HG02588 (cell line): Measurements from ENCODE around the gene SMURF2.
"Not testable (repeated sequence)": the region's sequence is repeated elsewhere in the genome, so short reads cannot be mapped to it uniquely, and the experiment has no call there.

Source experiments
- ATAC-seq: cut with Tn5 transposase; IDR thresholded peaks from one replicate; pipeline ENCODE4 v1.9.1; 2021; ENCODE audit warnings: mild to moderate bottlenecking, moderate library complexity; ENCODE audit not compliant: unreplicated experiment

SMURF2 gene

DNA sequence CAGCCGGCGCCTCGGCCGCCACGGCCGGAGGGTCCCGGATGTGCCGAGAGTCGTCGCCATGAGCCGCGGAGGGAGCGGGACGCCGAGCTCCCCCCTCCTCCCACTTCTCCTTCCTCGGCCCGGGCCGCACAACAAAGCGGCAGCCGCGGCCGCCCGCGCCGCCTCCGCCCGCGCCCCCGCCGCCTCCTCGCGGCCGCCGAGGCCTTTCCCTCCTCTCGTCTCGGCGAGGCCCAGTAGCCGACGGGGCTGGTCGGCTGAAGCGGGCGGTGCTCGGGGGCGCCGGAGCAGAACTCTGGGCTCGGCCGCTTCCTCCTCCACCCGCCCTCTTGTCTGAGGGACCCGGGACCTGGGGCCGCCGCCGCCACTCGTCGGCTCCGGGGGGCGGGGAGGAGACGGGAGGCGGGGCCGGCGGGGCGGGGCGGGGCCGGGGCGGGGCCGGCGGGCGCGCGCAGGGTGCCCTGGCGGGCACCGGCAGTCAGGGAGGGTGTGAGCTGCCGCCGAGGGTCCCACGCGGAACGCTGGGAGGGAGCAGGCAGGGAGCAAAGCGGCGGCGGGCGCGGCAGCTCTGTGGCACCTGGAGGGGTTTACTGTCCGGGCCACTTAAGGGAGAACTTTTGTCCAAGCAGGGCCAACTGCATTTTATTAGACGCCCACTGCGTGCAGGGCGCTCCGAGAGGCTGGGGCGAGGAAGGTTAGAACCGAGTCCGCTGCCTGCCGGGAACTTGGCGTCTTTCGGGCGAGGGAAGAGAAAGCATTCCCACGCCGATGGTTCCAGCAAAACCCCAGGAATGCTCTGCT, at the start of gene SMURF2:
Gene SMURF2, minus strand, starts transcription at position 332 of the 798 bp plus-strand sequence. CDS start 427 bp downstream, outside the sequence.
- peak; percentile 83 for ATAC-seq

DNA sequence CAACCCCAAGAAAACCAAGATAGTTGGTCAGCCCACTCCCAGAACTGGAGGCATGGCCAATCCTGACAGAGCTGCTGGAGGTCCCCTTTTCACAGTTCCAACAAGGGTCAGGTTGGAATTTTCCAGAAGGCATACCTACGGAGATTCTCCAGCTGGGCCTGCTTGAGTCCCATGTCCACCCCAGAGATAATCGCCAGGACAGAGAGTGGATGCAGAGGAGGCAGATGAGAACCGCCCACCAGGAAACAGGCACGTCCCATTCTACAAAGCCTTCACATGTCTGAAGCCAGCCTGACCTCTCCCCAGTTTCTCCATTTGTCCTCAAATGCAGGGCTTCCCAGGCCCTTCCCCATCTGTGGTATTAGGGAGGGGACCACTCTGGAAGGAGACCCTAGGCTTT, 47.4 kb upstream of the SMURF2 start:
- no peak for ATAC-seq

DNA sequence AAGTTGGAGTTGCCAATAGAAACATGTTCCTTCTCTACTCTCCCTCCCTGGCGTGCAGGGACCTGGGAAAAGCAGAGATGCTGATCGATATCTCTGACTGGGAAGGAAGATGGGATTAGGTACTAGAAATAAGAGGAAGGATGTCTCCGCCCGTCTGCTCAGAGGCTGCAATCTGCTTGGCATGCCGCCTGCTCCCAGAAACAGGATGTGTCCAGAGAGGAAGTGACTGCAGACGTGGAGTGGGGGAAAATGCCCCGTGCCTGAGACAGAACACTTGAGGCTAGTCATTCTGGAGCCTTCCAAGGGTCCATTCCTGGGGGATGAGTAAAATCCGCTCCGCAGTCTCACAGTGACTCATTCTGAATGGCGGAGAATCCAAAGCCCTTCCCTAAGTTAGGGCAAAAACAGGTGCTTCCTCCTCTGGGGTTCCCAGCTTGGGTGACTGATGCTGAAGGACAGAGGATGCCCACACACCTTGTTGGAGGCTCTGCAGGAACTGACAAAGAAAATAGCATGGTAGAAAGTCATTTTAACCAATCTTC, 45.0 kb upstream of the SMURF2 start:
- no peak for ATAC-seq

DNA sequence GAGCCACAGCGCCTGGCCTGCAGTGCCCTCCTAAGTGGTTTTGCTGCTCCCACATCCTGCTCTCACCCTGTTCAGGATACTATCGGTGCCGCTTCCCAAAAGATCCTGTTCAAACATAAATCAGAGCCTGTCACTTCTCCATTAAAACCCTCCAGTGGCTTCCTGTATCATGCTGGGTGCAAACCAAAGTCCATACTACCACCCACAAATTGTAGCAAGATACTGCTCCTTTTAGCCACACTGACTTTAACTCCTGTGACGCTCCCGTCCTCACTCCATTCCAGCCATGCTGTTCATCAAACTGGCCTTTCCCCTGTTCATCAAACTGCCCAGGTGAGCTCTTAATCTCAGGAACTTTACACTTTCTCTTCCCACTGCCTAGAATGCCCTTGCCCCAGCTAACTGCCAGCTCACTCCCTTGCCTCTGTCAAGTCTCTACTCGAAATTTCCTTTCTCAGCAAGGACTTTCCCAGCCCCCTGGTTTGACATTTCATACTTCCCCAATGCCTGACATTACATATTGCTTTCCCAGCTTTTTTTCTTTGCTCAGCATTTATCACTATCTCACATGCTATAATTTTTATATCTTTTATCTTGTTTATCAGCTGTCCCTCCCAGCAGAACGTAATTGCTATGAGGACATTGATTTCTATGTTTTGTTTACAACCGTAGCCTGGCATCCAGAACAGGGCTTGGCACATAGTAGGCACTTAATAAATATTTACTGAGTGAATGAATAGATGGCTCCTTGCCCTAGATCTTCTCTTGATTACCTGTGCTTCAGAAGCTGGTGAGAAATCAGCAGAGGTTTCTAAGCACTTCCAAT, 44.3 kb upstream of the SMURF2 start:
- no peak for ATAC-seq

DNA sequence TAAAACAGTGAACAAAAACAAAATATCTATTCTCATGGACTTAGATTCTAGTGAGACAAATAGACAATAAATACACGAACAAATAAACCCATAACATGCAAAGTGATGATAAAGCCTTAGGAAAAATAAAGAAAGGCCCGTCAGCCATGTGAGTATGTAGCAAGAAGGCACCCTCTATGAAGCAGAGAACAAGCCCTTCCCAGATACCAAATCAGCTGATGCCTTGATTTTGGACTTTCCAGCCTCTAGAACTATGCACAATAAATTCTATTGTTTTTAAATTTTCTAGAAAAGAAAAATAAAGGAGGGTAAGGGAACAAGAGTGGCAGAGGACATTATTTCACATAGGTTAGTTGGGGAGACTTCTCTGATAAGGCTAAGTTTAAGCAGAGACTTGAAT, 40.7 kb upstream of the SMURF2 start:
- no peak for ATAC-seq

DNA sequence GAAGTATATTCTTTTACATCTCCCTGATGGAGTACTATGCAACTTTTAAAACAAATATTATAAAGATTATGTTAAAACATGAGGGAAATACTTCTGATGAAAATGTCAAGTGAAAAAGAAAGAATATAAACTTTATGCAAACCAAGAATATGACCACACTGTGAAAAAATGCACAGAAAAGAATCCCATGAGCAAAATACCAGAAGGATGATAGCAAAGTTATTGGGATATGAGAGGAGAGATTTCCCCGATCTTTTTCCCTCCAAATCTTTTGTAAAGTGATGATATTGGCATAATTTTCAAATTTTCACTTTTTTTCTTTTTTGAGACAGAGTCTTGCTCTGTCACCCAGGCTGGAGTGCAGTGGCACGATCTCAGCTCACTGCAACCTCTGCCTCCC, 36.6 kb upstream of the SMURF2 start:
- ATAC-seq: no peak

DNA sequence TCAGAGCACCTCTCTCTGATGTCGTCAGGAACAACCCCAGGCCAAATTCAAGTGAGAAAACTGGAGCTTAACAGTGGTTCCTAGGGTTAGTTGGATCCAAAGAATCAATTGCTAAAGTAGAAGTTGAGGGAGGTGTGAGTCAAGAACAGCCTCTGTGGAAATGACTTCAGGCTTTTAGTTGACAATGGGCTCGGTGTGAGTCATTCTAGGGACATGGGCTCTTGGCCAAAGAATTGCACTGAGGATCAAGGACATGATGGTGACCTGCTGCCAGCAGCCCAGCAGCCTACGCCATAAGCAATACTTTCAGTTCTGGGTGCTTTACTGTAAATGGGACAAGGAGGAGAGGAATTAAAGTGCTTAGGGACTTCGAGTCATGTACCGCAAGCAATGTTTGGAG, 32.1 kb upstream of the SMURF2 start:
- ATAC-seq: no peak

DNA sequence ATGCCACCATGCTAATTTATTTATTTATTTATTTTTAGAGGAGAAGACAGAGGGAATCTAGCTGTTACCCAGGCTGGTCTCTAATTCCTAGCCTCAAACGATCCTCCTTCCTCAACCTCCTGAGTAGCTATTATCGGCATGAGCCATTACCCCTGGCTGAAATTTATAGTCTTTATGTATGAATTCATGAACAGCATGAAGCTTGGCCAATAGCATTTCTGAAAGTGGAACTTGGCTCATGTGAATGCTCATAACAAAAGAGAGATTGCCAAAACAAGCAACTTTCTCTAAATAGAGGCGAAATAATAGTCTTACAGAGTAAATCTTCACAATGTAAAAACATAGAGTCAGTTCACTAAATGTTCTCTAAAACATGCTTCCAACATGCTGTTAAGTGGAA, 30.1 kb upstream of the SMURF2 start:
- ATAC-seq: no peak

DNA sequence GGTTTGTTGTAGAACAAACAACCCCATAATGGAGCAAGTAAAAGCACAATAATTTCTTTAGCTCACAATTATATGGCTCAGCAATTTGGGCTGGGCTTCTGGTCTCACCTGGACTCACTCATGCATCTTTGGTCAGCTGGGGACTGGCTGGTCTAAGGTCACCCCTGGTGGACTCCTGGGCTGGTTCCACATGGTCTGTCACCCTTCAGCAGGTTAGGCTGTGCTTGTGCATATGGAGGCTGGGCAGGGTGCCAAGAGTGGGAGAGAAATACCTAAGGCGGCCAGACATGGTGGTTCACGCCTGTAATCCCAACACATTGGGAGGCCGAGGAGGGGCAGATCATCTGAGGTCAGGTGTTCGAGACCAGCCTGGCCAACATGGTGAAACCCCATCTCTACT, 27.0 kb upstream of the SMURF2 start:
- ATAC-seq: no peak

DNA sequence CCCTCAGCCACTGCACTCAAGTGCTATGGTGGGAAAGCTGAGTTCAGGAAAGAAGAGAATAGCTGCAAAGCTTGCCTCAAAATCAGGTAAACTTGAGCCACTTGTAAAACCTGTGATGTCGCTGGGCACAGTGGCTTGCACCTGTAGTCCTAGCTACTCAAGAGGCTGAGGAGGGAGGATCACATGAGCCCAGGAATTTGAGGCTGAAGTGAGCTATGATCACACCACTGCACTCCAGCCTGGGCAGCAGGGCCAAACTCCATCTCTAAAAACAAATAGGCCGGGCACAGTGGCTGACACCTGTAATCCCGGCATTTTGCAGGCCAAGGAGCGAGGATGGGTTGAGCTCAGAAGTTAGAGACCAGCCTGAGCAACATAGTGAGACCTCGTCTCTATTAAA, 26.4 kb upstream of the SMURF2 start:
- ATAC-seq: no peak

DNA sequence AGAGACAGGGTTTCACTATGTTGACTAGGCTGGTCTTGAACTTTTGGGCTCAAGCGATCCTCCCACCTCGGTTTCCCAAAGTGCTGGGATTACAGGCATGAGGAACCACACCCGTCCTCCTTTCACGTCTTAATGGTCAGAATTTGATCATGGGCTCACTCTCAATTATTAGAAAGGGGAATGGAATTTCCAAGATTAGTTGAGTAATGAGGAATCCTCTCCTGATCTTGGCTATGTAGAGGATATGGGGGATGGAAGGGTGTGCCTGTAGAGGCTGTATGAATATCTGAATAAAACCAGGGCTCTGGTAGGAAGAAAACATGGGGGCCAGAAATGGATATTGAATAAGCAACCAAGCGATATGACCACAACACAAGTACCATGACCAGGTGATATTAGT, 25.9 kb upstream of the SMURF2 start:
- ATAC-seq: no peak

DNA sequence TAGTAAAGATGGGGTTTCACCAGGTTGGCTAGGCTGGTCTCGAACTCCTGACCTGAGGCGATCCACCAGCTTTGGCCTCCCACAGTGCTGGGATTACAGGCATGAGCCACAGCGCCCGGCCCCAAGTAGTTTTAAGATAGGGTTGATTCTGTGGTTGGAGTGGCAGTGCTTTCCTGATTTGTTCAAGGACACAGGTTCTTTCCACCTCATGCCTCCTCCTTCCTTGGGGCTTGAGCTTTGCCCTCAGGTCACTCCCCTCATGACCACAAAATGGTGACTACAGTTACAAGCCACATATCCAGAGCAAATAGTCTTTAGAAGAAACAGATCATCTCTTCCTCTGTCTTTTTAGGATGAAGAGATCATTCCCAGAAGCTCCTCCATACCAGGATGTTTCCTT, 25.3 kb upstream of the SMURF2 start:
- no peak for ATAC-seq

DNA sequence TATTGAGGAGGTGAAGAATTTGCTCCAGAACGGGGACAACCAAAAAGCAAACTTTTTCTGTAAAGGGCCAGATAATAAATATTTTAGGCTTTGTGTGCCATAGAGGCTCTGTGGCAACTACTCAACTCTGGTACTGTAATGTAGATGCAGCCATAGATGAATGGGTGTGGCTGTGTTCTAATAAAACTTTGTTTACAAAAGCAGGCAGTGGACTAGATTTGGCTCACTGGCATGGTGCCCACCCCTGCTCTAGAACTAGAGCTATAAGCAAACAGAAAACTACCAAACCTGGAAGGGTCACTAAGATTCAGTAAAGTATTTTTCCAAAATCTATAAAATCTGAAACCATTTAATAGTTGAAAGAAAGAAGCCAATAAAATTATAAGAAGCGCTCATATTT, 24.6 kb upstream of the SMURF2 start:
- ATAC-seq: no peak

DNA sequence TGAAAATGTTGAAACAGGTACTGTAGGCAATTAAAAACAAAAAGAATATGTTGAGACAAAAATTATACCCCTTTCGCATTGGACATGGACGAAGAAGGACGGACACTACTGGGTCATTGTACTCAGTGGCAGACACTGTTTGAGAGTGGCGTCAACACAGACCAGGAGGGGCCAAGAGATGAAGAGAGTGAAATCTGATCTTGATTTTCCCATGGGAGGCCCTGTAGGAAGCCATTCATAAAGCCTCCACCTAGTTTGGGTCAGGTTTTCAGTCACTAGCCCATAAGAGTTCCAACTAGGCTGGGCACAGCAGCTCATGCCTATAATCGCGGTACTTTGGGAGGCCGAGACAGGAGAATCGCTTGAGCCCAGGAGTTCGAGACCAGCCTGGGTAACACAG, 23.6 kb upstream of the SMURF2 start:
- ATAC-seq: no peak

DNA sequence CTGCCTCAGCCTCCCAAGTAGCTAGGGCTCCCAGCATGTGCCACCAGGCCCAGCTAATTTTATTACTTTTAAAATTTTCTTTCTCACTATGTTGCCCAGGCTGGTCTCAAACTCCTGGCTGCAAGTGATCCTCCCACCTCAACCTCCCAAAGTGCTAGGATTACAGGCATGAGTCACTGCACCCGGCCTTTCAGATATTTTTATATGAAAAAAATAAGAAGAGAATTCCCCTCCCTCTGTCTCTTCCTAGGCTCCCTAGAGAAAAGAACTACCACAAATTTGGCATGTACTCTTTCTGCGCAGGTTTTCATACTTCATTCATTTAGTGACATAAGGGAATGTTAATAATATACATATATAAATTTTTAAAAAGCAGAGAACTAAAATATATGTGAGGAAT, 21.7 kb upstream of the SMURF2 start:
- ATAC-seq: no peak

DNA sequence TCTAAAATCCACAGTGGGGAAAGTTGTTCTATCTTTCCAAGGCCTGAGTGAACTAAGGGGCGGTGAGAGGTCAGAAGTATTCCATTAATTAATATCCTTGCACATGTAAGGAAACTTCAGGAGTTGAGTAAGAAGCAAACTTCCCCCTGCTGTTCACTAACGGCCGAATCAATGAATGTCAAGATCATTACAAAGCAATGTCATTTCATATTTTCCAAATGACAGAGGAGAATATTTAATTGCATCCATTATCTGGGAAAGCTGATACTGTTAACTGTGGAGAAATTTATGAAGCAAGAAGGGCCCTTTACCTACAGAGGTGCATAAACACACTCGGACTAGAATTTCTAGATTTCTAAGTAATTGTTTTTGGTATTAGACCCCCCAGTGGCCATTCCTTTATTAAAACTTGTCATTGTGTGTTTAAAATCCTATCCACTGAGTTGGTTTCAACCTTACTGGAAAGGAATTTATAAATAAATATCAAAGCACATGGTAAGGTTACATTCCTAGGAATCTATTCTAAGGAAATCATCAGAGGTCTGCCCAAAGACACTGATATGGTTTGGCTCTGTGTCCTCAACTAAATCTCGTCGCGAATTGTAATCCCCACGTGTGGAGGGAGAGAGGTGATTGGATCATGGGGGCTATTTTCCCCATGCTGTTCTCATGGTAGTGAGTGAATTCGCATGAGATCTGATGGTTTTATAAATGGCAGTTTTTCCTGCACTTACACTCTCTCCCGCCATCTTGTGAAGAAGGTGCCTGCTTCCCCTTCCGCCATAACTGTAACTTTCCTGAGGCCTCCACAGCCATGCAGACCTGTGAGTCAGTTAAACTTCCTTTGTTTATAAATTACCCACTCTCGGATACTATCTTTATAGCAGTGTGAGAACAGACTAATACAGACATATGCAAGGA, 20.4 kb upstream of the SMURF2 start:
- ATAC-seq: no peak

DNA sequence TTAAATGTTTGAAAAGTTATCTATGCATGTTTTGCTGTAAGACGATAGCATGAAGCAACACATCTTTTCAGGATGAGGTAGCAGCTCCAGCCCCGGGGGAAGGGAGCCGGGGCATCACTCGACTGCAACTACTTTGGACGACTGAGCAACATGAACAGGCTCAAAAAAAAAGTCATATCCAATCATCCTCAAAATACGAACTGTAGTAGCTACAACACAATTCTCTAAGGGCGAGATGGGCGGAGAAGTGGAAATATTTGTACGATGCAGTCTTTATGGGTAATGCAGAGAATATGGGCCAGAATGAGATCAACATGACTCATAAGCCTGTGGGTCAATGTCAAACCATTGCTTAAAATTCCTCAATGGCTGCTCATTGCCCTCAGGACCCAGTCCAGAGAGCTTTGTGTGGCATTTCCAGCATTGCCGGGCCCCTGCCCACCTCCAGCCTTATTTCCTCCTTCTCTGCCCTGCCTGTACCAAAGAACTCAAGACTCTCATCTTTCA, 17.7 kb upstream of the SMURF2 start:
- ATAC-seq: no peak

DNA sequence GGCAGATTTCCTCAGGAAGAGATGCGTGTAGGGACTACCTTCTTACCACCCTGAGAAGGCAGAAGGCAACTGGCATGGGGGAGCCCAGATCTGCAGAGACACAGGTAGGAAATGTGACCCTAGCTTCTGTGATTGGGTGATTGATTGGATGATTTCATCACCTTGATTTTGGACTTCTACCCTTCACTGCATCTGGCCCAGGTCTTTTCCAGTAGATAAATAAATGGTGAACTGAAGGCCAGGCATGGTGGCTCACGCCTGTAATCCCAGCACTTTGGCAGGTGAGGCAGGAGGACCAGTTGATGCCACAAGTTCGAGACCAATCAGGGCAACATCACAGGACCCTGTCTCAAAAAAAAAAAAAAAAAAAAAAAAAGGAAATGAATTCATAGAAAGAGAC, 14.7 kb upstream of the SMURF2 start:
- no peak for ATAC-seq

DNA sequence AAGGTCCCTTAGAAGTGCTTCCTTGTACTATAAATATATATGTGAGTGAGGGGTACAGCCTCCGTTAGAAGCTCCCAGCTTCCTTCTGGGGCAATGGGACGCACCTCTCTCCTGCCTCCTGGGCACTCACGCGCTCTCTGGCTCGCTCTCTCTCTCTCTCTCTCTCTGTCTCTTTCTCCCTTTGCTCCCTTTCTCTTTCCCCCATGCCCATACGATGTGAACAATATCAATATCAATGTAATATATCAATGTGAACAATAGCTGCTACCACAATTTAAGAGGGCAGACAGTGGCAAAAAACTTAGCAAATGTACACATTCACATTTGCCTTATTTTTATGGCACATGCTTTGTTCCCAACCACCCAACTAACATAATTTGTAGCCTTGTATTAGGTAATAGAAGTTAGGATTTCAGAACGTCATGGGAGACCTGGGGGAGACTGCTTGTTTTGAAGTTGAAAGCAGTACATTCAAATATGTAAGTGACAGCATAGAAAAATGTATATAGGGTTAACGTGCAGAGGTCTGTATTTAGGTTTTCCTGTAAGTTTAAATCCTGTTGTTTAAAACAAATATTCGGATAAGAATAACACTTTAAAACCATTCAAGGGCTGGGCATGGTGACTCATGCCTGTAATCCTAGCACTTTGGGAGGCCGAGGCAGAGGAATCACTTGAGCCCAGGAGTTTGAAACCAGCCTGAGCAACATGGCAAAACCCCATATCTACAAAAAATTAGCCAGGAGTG, 8.9 kb upstream of the SMURF2 start:
- not testable (repeated sequence) for ATAC-seq
